ENCODE data around the gene RELL2.

DNA sequence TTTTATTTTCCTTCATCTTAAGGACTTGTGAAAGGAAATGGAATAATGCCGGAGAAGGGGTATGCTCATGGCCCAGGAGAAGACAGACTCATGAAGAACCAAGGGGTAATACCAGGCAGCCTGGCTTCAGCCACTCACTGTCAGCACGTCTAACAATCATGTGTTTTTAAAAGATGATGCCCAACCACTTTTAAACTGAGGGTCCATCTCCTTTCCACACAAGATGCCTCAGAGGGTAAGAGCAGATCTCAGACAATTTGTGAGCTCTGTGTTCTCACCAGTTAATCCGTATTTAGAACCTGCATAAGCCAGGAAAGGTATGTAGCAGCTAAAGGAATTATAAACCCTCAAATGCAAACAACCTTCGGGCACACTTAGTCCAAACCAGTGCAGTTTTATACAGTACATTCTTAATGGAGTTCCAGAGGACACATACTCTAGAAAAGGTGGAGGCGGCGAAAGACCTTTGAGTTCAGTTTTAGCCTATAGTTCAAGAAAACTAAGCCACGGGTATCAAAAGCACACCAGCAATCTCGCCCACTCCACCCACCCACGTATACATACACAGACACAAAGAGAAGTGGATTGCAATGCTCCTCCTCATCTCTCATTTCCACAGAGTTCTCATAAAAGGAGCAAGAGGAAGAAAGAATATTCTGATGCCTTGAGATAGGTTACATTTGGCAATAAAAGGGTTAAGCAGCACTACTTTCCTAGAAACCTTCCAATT, 20.6 kb upstream of the RELL2 start:
- TF ChIP-seq CTCF (IDR thresholded peaks at IDR 0.05) (no peak), POLR2A (IDR thresholded peaks at IDR 0.05) (no peak)
